GM13976 (cell line): ENCODE results near the gene AMIGO2.

Source experiments
- DNase-seq: peaks from one replicate; pipeline ENCODE4 v3.0.0; 2012; ENCODE audit warnings: low spot score
- in situ Hi-C: fragments of 300-500 bp; cut with MboI; formaldehyde crosslinking; loops from one replicate; pipeline ENCODE4 v1.12.0; 2022; ENCODE audit warnings: low sequenced_read_pairs, mixed read lengths, inconsistent platforms; ENCODE audit not compliant: unreplicated experiment
- TF ChIP-seq, protein P1 (sequence below): IDR thresholded peaks from 2 replicates; pipeline ENCODE4 v1.5.1; 2012; ENCODE audit warnings: borderline replicate concordance, mild to moderate bottlenecking; ENCODE audit not compliant: insufficient read depth; ENCODE audit errors: extremely low read depth, missing control alignments, control extremely low read depth

The AMIGO2 gene

DNA sequence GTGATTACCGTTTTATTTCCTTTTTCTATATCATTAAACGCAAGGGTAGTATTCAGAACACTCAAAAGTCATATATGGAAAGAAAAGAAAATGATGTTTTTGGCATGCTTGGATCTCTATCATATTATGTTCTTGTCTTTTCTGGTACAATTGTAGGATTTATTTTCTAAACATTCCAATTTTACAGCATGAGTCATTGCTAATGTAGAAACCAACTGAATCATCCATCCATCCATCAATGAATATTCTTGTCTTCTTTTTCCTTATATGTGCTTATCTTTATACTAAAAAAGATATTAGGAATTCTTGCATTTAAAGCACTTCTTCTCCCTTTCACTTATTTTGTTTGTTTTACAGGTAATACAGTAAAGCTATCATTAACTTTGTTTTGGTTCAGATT is 20.4 kb upstream of the AMIGO2 start:
- in situ Hi-C loops = no loop called here
- DNase-seq = no peak
- TF ChIP-seq, protein P1, sequence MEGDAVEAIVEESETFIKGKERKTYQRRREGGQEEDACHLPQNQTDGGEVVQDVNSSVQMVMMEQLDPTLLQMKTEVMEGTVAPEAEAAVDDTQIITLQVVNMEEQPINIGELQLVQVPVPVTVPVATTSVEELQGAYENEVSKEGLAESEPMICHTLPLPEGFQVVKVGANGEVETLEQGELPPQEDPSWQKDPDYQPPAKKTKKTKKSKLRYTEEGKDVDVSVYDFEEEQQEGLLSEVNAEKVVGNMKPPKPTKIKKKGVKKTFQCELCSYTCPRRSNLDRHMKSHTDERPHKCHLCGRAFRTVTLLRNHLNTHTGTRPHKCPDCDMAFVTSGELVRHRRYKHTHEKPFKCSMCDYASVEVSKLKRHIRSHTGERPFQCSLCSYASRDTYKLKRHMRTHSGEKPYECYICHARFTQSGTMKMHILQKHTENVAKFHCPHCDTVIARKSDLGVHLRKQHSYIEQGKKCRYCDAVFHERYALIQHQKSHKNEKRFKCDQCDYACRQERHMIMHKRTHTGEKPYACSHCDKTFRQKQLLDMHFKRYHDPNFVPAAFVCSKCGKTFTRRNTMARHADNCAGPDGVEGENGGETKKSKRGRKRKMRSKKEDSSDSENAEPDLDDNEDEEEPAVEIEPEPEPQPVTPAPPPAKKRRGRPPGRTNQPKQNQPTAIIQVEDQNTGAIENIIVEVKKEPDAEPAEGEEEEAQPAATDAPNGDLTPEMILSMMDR = no peak

GRCh38 chr12:47099610-47100009 is 19.9 kb upstream of the AMIGO2 start:
- TF ChIP-seq, protein P1 = no peak
- DNase-seq = no peak
- in situ Hi-C loops = no loop called here

GRCh38 chr12:47098099-47098498 is 18.3 kb upstream of the AMIGO2 start:
- TF ChIP-seq, protein P1 = no peak
- DNase-seq = no peak
- in situ Hi-C loops = no loop called here

DNA sequence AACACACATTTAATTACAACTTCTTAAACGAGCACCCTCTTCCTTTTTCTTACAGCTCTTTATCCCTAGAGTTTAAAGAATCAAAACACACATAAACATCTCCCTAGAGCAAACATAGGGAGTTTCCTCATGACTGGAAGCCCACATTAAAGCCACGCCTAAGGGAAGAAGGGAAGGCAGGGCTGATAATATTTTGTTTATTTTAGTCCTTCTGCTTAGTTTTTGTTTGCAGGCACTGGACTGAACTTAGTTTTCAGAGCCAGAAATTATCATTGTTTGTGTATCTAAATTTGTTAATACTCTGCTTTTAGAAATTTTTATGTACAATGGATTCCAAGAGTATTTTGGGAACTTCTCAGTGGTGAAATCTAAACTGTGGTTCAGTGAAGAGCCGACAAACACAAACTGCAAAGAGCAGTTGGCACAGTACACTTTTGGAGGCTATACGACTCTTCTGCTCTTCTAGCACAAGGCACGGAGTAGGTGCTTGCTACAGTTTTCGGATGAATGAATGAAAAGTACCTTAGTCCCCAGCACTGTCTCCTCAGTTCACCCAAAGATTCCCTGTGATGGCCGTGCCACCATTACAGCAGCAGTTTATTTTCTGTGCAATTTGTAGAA is 17.6 kb upstream of the AMIGO2 start:
- TF ChIP-seq, protein P1 = no peak
- no peak for DNase-seq
- in situ Hi-C loops = no loop called here

DNA sequence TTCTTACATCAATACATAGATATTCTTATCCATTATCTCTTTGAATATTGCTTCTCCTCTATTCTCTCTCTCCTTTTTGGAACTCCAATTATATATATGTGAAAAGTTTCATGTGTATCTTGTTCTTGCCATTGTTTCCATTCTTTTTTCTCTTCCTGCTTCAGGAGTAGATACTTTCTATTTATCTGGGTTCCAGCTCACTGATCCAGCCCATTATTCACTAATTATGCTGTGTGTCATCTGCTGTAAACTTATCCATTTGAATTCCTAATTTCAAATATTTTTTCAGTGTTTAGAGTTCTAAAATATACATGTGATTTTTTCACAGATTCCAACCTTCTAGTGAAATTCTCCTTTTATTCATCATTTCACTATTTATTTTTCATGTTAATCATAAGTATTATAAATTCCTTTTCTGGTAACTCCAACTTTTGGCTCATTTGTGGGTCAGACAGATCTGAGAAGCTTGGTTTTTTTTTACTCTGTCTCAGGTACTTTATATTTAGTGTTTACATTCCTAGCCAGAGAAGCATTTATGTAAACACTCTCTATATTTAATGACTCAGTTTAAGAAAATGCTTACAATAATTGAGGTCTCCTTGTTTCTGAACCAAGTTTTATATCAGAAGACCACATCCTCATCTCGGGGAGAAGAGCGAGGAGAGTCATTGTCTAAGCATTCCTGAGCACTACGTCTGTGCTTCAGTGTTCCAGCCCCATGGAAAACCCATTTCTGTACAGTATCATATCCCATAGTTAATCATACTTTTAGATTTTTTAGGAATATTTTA is 15.9 kb upstream of the AMIGO2 start:
- DNase-seq = no peak
- TF ChIP-seq, protein P1 = no peak
- in situ Hi-C loops = no loop called here

- DNase-seq = no peak
- in situ Hi-C loops = no loop called here
- TF ChIP-seq, protein P1 = no peak
Measured at GRCh38 chr12:47094804-47095203, 15.0 kb upstream of the AMIGO2 start.
